ENCODE measurements around the gene EEFSEC.

EEFSEC gene

DNA sequence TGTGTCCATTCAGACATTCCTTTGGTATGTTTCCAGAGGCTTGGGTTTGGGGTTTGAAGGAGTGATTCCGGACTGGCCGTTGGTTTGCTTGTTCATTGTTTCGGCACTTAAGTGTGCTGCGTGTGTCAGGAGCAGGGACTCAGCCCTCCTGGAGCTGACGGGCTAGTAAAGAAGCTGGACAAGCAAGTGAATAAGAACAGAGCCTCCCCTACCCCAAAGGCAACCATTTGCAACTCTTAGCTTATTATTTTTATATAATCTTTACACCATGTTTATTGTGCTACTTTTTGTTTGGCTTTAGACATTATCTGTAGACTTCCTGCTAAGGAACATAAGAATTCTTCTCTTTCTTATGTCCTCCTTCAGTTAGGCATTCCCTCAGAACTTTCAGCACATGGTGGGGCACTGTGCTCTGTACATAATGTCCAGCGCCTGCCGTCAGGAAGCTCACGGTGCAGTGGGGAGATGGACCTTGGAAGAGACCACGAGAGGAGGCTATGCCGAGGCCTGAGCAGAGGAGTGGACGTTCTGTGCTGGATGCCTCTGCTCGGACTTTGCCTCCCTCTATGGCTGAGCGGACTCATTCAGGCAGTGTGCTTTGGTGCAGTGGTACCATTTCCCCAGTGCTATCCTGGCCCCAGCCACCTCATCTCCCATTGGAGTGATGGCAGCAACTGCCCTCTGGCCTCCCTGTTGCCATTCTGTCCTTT lies 65.4 kb downstream of the EEFSEC start:
- H3K4me3 ChIP-seq (ENCODE audit: low read depth in 1 of 2, low read length in 2 of 2): no peak overlapping the region
- no peaks in the 10 kb centered on the region for H3K27me3 ChIP-seq (ENCODE audit: low read depth, low read length)
- peaks cover 0 to 4% of the 10 kb centered on the region in 2 donors for H3K4me1 ChIP-seq (ENCODE audit: control insufficient read depth in 1 of 2, insufficient read depth in 2 of 2, low read length in 2 of 2)
- peaks cover 0 to 9% of the 10 kb centered on the region in 2 donors for H3K9me3 ChIP-seq (ENCODE audit: control insufficient read depth in 1 of 2, low read length in 2 of 2)
- no peak overlapping the region for H3K27ac ChIP-seq (ENCODE audit: low read length)
- H3K36me3 ChIP-seq (ENCODE audit: control insufficient read depth in 1 of 2, insufficient read depth in 2 of 2, low read length in 2 of 2): no peaks in the 10 kb centered on the region

DNA sequence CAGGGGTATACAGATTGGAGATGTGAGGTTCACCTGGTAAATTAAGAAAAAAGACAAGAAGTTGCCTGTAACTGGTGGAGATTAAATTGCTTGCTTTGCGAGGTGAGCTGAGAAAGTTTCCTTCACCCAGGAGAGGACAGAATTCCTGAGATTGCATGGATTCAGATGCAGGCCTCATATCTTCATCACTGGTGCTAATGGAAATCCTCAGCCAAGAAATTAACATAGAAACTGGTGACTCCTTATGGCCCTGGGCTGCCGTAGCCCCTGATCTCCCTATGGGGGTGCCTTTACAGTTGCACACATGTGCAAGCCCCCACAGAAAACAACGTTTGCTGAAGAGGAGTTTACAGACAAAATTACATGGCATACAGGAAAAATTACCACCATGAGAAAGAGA lies 68.0 kb downstream of the EEFSEC start:
- Histone ChIP-seq H3K9me3 (ENCODE audit: control insufficient read depth in 1 of 2, low read length in 2 of 2) (peaks cover 0 to 9% of the 10 kb centered on the region in 2 donors), H3K36me3 (ENCODE audit: control insufficient read depth in 1 of 2, insufficient read depth in 2 of 2, low read length in 2 of 2) (no peaks in the 10 kb centered on the region), H3K27ac (ENCODE audit: low read length) (no peak overlapping the region), H3K27me3 (ENCODE audit: low read depth, low read length) (no peaks in the 10 kb centered on the region), H3K4me3 (ENCODE audit: low read depth in 1 of 2, low read length in 2 of 2) (no peak overlapping the region), H3K4me1 (ENCODE audit: control insufficient read depth in 1 of 2, insufficient read depth in 2 of 2, low read length in 2 of 2) (no peaks in the 10 kb centered on the region)

DNA sequence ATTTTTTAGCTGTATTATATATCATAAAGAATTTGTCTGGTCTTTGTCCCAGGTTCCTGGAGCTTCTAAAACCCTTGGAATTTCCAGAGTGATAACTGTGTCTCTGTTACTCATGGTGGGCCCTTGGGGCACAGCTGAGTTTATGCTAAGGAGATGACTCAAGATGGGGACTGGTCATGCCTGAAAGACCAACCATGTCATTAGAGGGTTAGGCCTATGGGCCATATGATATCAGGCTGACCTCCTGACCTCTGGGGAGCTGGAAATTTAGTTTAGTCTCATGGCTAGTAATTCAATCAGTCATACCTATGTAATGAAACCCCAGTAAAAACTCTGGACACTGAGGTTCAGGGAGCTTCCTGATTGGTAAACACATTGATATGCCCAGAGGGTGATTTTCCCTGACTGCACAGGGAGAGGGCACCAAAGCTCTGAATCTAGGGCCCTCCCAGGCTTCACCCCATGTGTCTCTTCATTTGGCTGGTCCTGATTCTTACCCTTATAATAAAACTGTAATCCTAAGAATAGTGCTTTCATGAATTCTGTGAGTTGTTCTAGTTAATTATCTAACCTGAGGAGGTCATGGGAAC lies 69.6 kb downstream of the EEFSEC start:
- Histone ChIP-seq H3K36me3 (ENCODE audit: control insufficient read depth in 1 of 2, insufficient read depth in 2 of 2, low read length in 2 of 2) (no peaks in the 10 kb centered on the region), H3K27ac (ENCODE audit: low read length) (no peak overlapping the region), H3K4me1 (ENCODE audit: control insufficient read depth in 1 of 2, insufficient read depth in 2 of 2, low read length in 2 of 2) (no peaks in the 10 kb centered on the region), H3K9me3 (ENCODE audit: control insufficient read depth in 1 of 2, low read length in 2 of 2) (peaks cover 0 to 9% of the 10 kb centered on the region in 2 donors), H3K27me3 (ENCODE audit: low read depth, low read length) (no peaks in the 10 kb centered on the region), H3K4me3 (ENCODE audit: low read depth in 1 of 2, low read length in 2 of 2) (no peak overlapping the region)

GRCh38 chr3:128226186-128226725 lies 73.0 kb downstream of the EEFSEC start:
- no peak overlapping the region for H3K27ac ChIP-seq (ENCODE audit: low read length)

DNA sequence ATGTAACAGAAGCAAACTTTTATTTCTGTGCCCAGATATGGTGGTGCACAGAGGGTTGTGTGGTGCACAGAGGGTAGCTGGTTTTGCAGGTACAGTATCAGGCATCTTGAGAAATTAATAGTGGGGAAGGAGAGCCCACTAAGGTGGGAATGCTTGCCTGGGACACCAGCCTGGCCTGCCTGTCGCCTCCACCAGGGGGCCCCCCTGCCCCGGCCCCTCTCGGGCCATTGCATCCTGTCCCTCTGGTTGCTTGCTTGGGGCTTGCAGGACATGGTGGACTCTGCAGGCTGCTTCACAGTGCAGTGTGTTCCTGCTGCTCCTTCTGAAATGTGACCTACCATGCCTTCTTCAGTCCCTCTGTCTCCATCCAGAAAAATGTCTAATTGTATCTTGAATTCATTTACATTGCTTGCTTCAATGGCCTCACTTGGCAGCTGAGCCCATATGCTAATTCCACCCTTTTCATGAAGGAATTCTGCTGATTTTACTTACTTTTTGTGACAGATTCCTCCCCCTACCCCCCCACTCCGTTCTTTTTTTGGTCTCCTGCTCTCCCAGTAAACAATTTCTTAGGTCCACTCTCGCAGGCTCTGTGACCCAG lies 73.6 kb downstream of the EEFSEC start:
- H3K27ac ChIP-seq (ENCODE audit: low read length): no peak overlapping the region
- H3K36me3 ChIP-seq (ENCODE audit: control insufficient read depth in 1 of 2, insufficient read depth in 2 of 2, low read length in 2 of 2): no peaks in the 10 kb centered on the region
- no peak overlapping the region for H3K4me3 ChIP-seq (ENCODE audit: low read depth in 1 of 2, low read length in 2 of 2)
- peaks cover 0 to 9% of the 10 kb centered on the region in 2 donors for H3K9me3 ChIP-seq (ENCODE audit: control insufficient read depth in 1 of 2, low read length in 2 of 2)
- H3K4me1 ChIP-seq (ENCODE audit: control insufficient read depth in 1 of 2, insufficient read depth in 2 of 2, low read length in 2 of 2): peaks cover 4 to 11% of the 10 kb centered on the region in 2 donors
- no peaks in the 10 kb centered on the region for H3K27me3 ChIP-seq (ENCODE audit: low read depth, low read length)

More at GRCh38 chr3:128226186-128226725, 73.0 kb downstream of the EEFSEC start:
- Histone ChIP-seq H3K4me1 (ENCODE audit: control insufficient read depth in 1 of 2, insufficient read depth in 2 of 2, low read length in 2 of 2) (peaks cover 1 to 4% of the 10 kb centered on the region in 2 donors), H3K9me3 (ENCODE audit: control insufficient read depth in 1 of 2, low read length in 2 of 2) (peaks cover 0 to 9% of the 10 kb centered on the region in 2 donors), H3K36me3 (ENCODE audit: control insufficient read depth in 1 of 2, insufficient read depth in 2 of 2, low read length in 2 of 2) (no peaks in the 10 kb centered on the region), H3K4me3 (ENCODE audit: low read depth in 1 of 2, low read length in 2 of 2) (no peak overlapping the region), H3K27me3 (ENCODE audit: low read depth, low read length) (no peaks in the 10 kb centered on the region)

DNA sequence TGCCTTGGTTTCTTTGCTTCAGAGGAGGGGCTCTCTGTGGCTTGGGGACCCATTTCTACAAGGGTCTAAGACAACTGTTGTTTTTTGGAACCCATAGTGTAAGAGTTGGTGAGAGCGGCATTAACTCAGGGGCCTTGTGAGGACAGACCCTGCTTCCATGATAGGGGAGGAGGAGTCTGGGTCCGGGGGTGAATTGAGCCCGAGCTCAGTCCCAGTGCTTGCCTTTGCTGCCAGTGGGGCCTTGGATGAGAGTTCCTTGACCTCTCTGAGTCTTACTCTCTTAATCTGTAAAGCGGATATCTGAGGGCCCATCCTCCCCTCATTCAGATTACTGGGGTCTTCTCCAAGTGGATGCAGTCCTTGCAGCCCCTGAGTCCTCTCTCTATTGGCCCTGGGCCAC lies 74.2 kb downstream of the EEFSEC start:
- H3K27me3 ChIP-seq (ENCODE audit: low read depth, low read length): no peaks in the 10 kb centered on the region
- H3K4me3 ChIP-seq (ENCODE audit: low read depth in 1 of 2, low read length in 2 of 2): no peak overlapping the region
- peaks cover 0 to 9% of the 10 kb centered on the region in 2 donors for H3K9me3 ChIP-seq (ENCODE audit: control insufficient read depth in 1 of 2, low read length in 2 of 2)
- H3K4me1 ChIP-seq (ENCODE audit: control insufficient read depth in 1 of 2, insufficient read depth in 2 of 2, low read length in 2 of 2): peaks cover 4 to 12% of the 10 kb centered on the region in 2 donors
- H3K36me3 ChIP-seq (ENCODE audit: control insufficient read depth in 1 of 2, insufficient read depth in 2 of 2, low read length in 2 of 2): no peaks in the 10 kb centered on the region
- no peak overlapping the region for H3K27ac ChIP-seq (ENCODE audit: low read length)

GRCh38 chr3:128228366-128228910 lies 75.2 kb downstream of the EEFSEC start:
- peaks cover 4 to 15% of the 10 kb centered on the region in 2 donors for H3K4me1 ChIP-seq (ENCODE audit: control insufficient read depth in 1 of 2, insufficient read depth in 2 of 2, low read length in 2 of 2)
- no peak overlapping the region for H3K4me3 ChIP-seq (ENCODE audit: low read depth in 1 of 2, low read length in 2 of 2)
- H3K9me3 ChIP-seq (ENCODE audit: control insufficient read depth in 1 of 2, low read length in 2 of 2): peaks cover 0 to 2% of the 10 kb centered on the region in 2 donors
- no peaks in the 10 kb centered on the region for H3K27me3 ChIP-seq (ENCODE audit: low read depth, low read length)
- no peaks in the 10 kb centered on the region for H3K36me3 ChIP-seq (ENCODE audit: control insufficient read depth in 1 of 2, insufficient read depth in 2 of 2, low read length in 2 of 2)
- no peak overlapping the region for H3K27ac ChIP-seq (ENCODE audit: low read length)

DNA sequence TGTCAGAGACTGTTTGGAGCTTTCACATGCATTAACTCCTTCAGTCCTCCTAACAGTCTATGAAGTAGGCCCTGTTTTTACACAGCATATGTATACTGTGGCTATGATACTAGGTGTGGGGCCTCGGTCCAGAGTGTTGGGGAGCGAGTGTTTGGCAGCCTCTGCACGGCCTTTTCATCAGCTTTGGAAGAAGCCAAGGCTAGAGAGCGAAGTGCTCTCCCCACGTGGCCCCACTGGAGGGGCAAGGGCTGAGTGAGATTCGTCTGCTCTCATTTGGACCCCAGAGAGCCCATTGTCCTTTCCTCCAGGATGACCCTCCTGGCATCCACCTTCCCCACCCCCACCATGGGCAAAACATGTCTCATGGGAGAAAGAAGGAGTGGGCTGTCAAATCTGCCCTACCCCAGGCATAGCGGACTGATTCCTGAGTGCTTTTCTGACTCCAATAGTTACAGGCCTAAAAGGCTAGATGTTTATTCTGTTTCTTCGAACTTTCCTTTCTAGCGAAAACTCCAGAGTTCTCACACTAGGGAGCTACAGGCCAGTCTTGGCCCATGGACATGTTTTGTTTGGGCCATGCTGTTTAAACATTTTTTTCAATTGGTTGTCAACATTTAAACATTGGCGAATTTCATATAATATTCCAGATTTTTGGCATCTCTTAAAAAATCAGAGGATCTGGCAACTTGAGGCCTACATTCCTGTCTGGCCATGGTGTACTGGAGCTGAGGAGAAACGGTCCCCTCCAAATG lies 76.0 kb downstream of the EEFSEC start:
- Histone ChIP-seq H3K9me3 (ENCODE audit: control insufficient read depth in 1 of 2, low read length in 2 of 2) (no peaks in the 10 kb centered on the region), H3K4me1 (ENCODE audit: control insufficient read depth in 1 of 2, insufficient read depth in 2 of 2, low read length in 2 of 2) (peaks cover 4 to 15% of the 10 kb centered on the region in 2 donors), H3K27ac (ENCODE audit: low read length) (no peak overlapping the region), H3K27me3 (ENCODE audit: low read depth, low read length) (no peaks in the 10 kb centered on the region), H3K4me3 (ENCODE audit: low read depth in 1 of 2, low read length in 2 of 2) (no peak overlapping the region), H3K36me3 (ENCODE audit: control insufficient read depth in 1 of 2, insufficient read depth in 2 of 2, low read length in 2 of 2) (no peaks in the 10 kb centered on the region)

GRCh38 chr3:128231606-128232005 lies 78.3 kb downstream of the EEFSEC start:
- no peaks in the 10 kb centered on the region for H3K9me3 ChIP-seq (ENCODE audit: control insufficient read depth in 1 of 2, low read length in 2 of 2)

GRCh38 chr3:128232376-128233178 lies 79.3 kb downstream of the EEFSEC start:
- no peak overlapping the region for H3K4me3 ChIP-seq (ENCODE audit: low read depth in 1 of 2, low read length in 2 of 2)
- peaks cover 4 to 41% of the 10 kb centered on the region in 2 donors for H3K4me1 ChIP-seq (ENCODE audit: control insufficient read depth in 1 of 2, insufficient read depth in 2 of 2, low read length in 2 of 2)
- no peaks in the 10 kb centered on the region for H3K36me3 ChIP-seq (ENCODE audit: control insufficient read depth in 1 of 2, insufficient read depth in 2 of 2, low read length in 2 of 2)
- no peak overlapping the region for H3K27ac ChIP-seq (ENCODE audit: low read length)
- H3K9me3 ChIP-seq (ENCODE audit: control insufficient read depth in 1 of 2, low read length in 2 of 2): no peaks in the 10 kb centered on the region
- H3K27me3 ChIP-seq (ENCODE audit: low read depth, low read length): no peaks in the 10 kb centered on the region

More at GRCh38 chr3:128231606-128232005, 78.3 kb downstream of the EEFSEC start:
- no peak overlapping the region for H3K4me3 ChIP-seq (ENCODE audit: low read depth in 1 of 2, low read length in 2 of 2)
- no peaks in the 10 kb centered on the region for H3K27me3 ChIP-seq (ENCODE audit: low read depth, low read length)
- H3K36me3 ChIP-seq (ENCODE audit: control insufficient read depth in 1 of 2, insufficient read depth in 2 of 2, low read length in 2 of 2): no peaks in the 10 kb centered on the region
- peaks cover 4 to 31% of the 10 kb centered on the region in 2 donors for H3K4me1 ChIP-seq (ENCODE audit: control insufficient read depth in 1 of 2, insufficient read depth in 2 of 2, low read length in 2 of 2)
- no peak overlapping the region for H3K27ac ChIP-seq (ENCODE audit: low read length)
